ENCODE data around the gene UCP3.

- TF ChIP-seq POLR2A (IDR thresholded peaks at IDR 0.05) (no peak), CTCF (IDR thresholded peaks at IDR 0.05) (no peak)
Observed at GRCh38 chr11:73981051-73981805, 27.7 kb downstream of the UCP3 start.

All from stomach (tissue), 4 donors.